NAMALWA (cell line): ENCODE measurements around the gene HBG2.
A peak's percentile ranks its signal among the peaks of the same experiment; 100 is the strongest.
"Not testable (repeated sequence)": the region's sequence is repeated elsewhere in the genome, so short reads cannot be mapped to it uniquely, and the experiment has no call there.

Experiments
- DNase-seq: peaks from one replicate; pipeline ENCODE4 v3.0.0-alpha.2; 2015; ENCODE audit warnings: low spot score

The HBG2 gene

DNA sequence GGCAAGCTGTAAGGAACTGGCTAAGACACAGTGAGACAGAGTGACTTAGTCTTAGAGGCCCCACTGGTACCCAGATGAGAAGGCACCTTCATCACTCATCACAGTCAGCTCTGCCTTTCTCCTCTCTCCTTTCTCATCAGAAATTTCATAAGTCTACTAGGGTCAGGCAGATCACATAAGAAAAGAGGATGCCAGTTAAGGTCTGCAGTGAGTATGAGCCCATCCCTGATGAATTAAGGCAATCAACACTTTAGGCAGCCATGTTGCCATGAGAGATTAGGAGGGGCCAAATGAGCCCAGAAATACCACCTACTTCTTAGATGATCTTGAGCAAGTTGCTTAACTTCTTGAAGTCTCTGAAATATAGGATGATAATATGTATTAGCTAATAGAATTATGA, 27.0 kb upstream of the HBG2 start:
- DNase-seq: no peak

DNA sequence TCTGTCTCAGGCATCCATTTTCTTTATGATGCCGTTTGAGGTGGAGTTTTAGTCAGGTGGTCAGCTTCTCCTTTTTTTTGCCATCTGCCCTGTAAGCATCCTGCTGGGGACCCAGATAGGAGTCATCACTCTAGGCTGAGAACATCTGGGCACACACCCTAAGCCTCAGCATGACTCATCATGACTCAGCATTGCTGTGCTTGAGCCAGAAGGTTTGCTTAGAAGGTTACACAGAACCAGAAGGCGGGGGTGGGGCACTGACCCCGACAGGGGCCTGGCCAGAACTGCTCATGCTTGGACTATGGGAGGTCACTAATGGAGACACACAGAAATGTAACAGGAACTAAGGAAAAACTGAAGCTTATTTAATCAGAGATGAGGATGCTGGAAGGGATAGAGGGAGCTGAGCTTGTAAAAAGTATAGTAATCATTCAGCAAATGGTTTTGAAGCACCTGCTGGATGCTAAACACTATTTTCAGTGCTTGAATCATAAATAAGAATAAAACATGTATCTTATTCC, 26.1 kb upstream of the HBG2 start:
- peak; percentile 14 for DNase-seq

DNA sequence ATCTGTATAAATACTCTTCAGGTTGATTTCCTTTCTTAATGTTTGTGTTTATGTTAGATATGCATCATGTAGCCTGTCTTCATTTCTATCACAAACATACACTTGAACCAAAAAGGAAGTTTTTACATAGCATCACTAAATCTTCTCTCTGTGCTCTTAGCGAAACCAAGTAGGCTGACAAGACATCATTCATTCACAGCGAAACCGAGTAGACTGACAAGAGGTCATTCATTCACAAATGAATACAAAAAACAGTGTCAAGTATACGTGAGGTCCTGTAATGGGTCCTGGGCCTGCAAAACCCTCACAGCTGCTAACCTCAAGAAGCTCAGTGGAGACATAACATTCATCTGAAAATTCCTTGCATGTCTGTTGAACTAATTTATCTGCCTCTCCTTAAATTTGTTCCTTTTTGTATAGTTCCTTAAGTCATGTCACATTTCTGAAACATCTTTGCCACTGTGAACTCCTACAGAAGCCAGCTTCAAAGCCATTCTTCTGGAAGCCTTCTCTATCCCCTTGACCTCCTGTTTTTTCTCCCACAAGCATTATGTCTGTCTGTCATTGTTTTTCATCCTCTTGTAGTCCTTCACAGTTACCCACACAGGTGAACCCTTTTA, 25.0 kb upstream of the HBG2 start:
- no peak for DNase-seq

DNA sequence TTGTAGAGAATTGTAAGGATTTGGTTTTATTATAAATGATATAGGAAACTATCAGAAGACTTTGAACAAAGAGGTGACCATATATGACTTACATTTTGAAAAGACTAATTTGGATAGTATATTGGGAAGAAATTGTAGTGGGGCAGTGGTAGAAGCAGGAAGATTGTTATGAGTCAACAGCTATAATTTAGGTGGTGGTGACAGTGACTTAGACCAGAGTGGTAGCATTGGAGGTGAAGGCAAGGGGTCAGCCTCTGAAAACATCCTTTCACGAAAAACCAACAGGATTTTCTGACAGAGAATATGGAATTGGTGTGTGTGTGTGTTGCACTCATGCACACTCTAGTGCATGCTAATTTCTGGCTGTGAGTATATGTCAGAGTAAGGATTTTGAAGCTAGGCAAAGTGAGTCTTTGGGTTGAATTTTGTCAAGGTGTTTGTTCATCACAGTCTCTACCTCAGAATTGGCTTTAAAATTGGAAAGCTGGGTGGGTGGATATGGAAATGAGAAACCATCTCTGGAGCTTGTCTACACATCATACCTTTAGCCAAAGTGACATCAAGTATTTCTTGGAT, 23.3 kb upstream of the HBG2 start:
- no peak for DNase-seq

DNA sequence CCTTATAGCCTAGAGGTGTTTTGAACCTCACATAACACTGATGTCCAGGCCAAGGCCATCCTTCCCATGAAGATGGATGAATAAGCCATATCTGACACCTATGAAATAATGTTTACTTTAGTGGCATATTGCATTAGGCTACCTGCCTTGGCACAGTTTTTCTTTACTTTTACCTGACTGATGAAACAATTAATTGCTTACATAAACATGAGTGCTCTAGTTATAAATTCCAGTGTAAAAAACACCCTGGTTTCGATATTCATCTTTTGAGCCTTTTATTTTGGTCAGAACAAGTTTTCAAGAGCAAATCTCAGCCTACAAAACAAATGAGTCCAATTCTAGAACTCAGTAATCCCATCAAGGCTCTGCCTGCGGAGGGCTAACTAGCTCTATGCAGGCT, 22.1 kb upstream of the HBG2 start:
- DNase-seq: no peak

DNA sequence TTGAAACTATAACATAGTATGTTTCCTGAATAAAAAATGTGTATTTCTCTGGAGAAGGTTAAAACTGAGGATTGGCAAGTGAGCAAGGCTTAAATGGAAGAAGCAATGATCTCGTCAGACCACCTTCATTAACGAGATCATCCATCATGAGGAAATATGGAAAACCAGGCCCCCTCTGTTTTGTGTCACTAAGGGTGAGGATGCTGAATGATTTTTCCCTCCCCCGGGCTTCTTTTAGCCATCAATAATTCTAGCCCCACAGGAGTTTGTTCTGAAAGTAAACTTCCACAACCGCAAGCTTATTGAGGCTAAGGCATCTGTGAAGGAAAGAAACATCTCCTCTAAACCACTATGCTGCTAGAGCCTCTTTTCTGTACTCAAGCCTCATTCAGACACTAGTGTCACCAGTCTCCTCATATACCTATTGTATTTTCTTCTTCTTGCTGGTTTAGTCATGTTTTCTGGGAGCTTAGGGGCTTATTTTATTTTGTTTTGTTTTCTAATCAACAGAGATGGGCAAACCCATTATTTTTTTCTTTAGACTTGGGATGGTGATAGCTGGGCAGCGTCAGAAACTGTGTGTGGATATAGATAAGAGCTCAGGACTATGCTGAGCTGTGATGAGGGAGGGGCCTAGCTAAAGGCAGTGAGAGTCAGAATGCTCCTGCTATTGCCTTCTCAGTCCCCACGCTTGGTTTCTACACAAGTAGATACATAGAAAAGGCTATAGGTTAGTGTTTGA, 21.0 kb upstream of the HBG2 start:
- no peak for DNase-seq

DNA sequence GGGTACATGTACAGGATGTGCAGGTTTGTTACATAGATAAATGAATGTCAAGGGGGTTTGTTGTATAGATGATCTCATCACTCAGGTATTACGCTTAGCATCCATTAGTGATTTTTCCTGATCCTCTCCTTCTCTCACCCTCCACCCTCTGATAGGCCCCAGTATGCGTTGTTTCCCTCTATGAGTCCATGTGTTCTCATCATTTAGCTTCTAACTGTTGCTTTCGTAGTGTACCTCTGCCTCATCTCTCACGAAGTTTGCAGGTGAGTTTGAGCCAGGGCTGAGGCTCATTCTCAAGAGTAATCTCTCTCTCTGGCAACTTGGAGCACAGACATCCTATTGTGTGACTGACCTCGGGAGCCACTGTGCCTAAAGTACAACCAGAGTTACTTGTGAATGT, 19.8 kb upstream of the HBG2 start:
- DNase-seq: no peak

DNA sequence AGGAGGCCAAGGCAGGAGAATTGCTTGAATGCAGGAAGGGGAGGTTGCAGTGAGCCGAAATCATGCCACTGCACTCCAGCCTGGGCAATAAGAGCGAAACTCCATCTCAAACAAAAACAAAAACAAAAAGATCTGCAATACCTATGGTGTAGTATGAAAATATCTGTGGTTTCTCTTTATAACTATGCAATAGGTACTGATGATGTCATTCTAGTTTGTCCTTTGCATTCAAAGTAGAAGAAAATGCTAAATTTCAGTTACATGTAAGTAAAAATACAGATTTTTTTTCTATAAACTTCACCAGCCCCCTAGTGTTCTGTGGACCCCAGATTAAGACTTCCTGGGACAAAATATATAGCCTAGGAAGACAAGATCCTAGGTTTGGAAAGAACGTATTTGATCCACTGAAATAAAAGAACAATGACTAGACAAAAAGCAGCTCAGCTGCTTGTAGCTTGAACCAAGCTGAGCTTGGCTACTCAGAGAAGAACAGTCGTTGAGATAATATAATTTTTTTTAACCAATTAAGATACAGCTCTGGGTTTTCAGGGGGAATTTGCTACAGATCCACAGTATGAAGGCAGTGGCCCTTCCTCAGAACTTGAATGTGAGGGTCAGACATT, 17.9 kb upstream of the HBG2 start:
- no peak for DNase-seq

DNA sequence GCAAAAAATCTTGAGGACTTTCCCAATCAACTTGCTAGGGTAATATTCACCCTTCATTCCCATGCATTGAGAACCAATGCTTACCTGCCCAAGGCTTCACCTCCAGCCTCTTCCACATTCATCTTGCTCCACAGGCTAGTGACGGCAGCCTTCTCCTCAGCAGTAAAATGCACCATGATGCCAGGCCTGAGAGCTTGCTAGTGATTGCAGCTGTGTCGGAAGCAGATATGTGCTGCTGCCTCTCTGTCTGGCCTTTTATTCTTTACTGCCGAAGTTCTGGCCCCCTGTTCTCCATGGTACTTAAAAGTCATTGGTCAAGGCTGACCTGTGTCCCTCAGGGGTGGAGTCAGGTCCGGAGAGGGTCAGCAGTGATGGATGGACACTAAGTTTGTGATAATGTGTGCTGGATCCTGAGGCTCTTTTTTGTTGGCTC, 15.2 kb upstream of the HBG2 start, which contains the start of gene HBE1:
HBE1 (minus strand) TSS at position 231 of the 433 bp plus-strand sequence; CDS start at position 176, 55 bp downstream.
- no peak for DNase-seq

DNA sequence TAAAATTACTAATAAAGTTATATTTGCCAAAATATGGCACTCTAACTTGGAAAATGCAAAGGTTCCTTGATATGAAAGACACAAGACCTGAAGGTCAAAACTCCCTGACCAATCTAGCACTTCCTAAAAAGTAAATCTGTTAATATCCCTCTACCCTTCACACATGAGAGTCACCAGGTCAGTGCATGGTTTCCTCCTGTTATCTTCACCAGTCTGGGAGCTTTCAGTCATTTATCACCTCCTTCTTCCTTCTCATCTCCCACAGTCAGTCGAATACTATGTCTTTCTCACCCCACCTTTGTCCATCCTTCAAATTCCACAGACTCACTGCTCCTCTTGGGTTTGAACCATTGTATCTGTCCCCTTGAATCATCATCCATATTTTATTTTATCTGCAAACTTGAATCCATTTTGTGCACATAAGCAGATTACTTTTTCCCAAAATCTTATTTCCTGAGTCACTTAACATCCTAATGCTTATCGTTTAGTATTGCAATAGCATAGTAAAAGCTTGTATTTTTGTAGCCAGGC, 12.5 kb upstream of the HBG2 start:
- DNase-seq: no peak

DNA sequence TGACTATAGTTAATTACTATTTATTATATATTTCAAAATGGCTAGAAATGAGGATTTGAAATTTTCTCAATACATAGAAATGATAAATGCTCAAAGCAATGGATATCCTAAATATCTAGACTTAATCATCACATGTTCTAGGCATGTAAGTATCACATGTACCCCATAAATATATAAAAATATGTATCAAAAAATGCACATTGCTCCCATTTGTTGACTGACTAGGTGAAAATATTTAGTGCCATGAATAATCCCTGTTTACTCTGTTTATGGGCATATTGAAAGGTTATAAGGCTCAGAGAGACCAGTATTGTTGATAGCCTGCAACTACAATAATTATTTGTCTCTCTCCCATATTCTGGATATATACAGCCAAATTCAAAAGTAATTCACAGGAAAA, 12.0 kb upstream of the HBG2 start:
- no peak for DNase-seq

DNA sequence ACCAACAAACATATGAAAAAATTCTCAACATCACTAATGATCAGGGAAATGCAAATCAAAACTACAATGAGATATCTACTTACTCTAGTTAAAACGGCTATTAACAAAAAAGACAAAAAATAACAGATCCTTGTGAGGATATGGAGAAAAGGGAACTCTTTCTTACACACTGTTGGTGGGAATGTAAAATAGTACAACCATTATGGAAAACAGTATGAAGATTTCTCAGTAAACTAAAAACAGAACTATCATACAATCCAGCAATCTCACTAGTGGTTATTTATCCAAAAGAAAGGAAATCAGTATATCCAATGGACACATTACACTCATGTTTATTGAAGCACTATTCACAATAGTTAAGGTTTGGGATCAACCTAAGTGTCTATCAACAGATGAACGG, 11.3 kb upstream of the HBG2 start:
- DNase-seq: no peak

DNA sequence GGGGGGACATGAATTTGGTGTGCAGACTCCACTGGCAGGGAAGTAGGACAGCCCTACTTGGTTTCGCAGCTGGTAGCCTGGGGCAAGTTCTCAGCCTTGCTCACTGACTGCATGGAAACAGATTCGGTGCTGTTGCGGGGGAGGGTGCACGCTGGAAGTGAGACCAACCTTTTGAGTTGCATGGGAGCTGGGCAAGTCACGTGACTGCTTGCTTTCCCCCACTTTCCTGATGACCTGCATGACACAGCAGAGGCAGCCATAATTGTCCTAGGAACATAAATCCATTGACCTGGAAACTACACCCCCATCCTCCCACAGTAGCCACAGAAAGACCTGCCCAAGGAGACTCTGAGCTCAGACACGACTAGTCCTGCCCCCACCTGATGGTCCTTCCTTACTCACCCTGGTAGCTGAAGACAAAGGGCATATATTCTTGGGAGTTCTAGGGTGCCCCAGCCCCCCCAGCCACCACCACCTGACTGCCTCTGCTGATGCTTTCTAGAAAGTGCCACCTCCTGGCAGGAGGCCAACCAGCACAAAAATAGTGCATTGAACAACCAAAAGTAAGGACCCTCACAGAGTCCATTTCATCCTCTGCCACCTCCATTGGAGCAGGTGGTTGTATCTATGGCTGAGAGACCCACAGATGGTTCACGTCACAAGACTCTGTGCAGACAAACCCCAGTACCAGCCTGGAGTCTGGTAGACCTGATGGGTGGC, 4.1 kb upstream of the HBG2 start:
- DNase-seq: no peak

DNA sequence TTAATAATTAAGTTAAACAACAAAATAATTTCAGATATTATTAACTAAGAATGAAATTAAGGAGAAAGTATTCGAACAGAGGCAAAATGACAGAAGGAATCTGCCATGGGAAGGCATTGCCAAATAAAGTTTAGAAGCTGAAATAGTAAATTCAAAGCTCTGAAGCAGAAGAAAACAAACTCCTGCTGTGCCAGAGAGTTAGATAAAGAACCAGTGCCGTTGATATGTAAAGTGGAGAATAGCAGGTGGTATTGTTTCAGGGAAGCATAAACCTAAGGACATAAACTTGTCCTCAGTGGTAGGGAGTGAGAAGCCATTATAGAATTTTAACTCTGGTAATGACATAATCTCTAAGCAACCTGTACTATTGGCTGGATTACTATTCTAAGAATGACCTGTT, 2.7 kb upstream of the HBG2 start:
- no peak for DNase-seq

DNA sequence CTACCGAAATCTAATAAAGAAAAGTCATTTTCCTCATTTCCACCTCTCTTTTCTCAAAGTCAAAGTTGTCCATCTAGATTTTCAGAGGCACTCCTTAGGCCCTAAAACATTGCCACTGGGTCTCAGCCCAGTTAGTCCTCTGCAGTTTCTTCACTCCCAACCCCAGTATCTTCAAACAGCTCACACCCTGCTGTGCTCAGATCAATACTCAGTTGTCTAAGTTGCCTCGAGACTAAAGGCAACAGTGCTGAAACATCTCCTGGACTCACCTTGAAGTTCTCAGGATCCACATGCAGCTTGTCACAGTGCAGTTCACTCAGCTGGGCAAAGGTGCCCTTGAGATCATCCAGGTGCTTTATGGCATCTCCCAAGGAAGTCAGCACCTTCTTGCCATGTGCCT, 558 bp downstream of the HBG2 start:
- DNase-seq: not testable (repeated sequence)

DNA sequence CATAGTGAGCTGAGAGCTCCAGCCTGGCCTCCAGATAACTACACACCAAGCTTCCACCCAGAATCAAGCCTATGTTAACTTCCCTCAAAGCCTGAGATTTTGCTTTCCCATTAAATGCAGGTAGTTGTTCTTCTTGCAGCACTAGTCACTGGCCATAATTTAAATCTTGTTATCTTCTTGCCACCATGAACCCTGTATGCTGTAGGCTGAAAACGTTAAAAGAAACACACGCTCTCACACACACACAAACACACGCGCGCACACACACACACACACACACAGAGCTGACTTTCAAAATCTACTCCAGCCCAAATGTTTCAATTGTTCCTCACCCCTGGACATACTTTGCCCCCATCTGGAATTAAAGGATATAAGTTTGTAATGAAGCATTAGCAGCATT, 1.1 kb downstream of the HBG2 start:
- DNase-seq: not testable (repeated sequence)

DNA sequence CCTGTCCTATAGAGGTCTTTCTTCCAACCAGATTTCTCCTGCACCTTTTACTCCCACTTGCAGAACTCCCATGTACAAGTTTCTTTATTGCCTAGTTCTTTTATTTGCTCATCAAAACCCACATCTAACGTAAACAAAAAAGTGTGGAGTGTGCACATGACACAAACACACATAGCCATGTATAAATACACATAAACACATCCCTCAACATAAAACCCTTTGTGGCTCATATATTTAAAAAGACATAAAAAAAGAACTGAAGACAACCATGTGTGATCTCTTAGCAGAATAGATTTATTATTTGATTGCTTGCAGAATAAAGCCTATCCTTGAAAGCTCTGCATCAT, 1.7 kb downstream of the HBG2 start:
- DNase-seq: no peak

DNA sequence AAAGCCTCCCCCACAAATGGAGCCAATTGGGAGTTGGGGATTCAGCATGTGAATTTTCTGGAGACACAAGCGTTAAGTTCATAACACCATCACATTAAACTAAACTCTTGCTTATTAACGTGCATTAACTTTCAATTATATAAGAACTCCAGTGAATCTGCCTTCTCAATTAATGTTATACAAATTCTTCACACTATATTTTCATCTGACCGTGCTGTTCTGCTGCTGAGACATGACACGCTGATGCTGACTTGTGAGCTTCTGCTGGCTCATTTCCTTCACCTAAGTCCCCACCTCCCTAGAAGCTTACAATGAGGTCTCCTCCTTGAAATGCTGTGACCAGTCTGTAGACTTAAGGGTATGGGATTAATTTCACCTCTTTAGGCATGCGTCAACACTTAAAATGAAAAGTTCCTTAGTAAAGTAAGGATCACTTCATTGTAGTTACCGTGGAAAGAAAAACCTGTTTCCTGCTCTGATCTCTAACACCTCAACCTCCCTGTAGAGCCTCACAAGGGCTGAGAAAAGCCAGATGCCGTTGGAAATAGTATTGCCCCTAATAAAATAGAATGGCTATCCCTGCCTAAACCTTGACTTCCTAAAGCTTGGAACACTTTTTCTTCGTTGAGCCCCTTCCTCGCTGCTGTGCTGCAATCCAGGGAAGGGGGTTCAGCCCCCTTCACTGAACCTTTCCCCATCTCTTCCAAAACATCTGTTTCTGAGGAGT, 2.2 kb downstream of the HBG2 start:
- no peak for DNase-seq

DNA sequence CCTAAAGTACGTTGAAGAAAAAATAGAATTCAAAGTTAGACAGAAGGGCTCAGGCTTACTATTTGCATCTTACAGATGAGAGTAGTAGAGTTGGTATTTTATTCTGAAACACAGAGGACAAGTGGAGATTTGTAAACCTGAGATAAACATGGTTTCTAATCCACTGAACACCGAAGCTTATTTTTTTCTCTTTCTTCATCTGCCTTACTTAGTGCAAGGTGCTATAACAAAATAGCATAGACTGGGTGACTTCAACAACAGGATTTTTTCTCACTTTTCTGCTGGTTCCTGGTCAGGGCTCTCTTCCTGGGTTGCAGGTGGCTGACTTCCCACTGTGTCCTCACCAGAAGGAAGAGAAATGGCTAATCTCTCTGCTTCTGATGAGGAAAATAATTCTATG, 2.8 kb downstream of the HBG2 start:
- no peak for DNase-seq

DNA sequence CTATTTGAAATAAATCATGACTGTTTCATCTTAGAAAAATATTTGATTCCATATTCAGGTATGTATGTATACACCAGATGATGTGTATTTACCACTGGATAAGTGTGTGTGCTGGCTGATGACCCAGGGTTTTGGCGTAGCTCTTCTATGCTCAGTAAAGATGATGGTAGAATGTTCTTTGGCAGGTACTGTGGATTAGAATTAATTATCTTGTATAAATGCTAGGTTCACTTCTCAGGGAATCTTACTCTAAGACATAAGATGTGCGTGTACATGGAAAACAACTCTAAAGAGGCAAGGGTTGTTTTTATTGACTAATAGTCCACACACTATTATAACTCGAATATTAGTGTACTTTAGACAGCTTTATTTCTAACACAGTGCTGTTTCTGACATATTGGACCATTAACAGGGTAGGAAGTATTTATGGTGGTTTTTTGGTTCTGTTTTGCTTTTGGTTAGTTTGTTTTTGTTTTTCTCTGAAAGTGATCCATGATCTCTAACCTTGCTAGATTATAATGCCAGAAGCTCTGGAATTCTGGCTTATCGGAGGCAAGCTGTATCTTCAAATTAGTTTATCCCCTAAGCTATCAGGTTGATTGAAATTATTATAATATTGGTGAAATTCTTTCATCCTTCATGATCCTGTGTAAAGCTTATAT, 3.9 kb downstream of the HBG2 start:
- DNase-seq: no peak
